K562 (cell line): ENCODE data around the gene SLC6A6. TPM values are rescaled to one million over a fixed set of nuclear protein-coding genes. Genes with fewer than 3 reads are reported as not detected.

ENCODE experiments used
- ARHGAP35 ChIP-seq: fragments of 450-650 bp; IDR thresholded peaks from 2 replicates; pipeline ENCODE4 v1.6.1; 2018; ENCODE audit not compliant: partially characterized antibody
- BHLHE40 ChIP-seq: IDR thresholded peaks from 2 replicates; pipeline ENCODE4 v1.6.1; 2011; ENCODE audit warnings: low read length, improper control_type of control experiment
- CREB5 ChIP-seq: fragments of 250-450 bp; sonication (Bioruptor Pico); IDR thresholded peaks from 2 replicates; pipeline ENCODE4 v1.5.0; 2020; ENCODE audit warnings: mild to moderate bottlenecking
- E2F5 ChIP-seq: sonication (generic); formaldehyde crosslinking; IDR thresholded peaks from 2 replicates; pipeline ENCODE4 v1.8.0; 2022; ENCODE audit warnings: mild to moderate bottlenecking, missing genetic modification reagents
- EGR1 ChIP-seq: fragments of 450-650 bp; conservative IDR thresholded peaks from 2 replicates; pipeline ENCODE4 v1.6.1; 2017; ENCODE audit warnings: mild to moderate bottlenecking
- FOXA3 ChIP-seq, 2 experiments: fragments of 450-650 bp in 1 of 2; sonication (generic) in 1 of 2; formaldehyde crosslinking; IDR thresholded peaks in 1 of 2; conservative IDR thresholded peaks in 1 of 2; 2 replicates each; pipeline versions ENCODE4 v1.4.0 to v1.8.0; 2020 to 2022; ENCODE audit warnings: mild to moderate bottlenecking in 2 of 2, missing genetic modification reagents in 1 of 2
- FOXJ2 ChIP-seq: fragments of 200-800 bp; sonication (Bioruptor generic); IDR thresholded peaks from 2 replicates; pipeline ENCODE4 v1.6.1; 2016; ENCODE audit warnings: missing genetic modification characterization, missing compliant biosample characterization
- HNRNPUL1 ChIP-seq: fragments of 200-400 bp; formaldehyde crosslinking; IDR thresholded peaks from 2 replicates; pipeline ENCODE4 v1.6.1; 2017; ENCODE audit warnings: low read length
- PHTF2 ChIP-seq: fragments of 250-450 bp; sonication (Bioruptor Pico); IDR thresholded peaks from 2 replicates; pipeline ENCODE4 v1.5.0; 2021; ENCODE audit warnings: mild to moderate bottlenecking
- POLR2AphosphoS2 ChIP-seq: IDR thresholded peaks from 2 replicates; pipeline ENCODE4 v1.6.1; 2012; ENCODE audit warnings: low read length, improper control_type of control experiment
- TCF3 ChIP-seq: sonication (generic); formaldehyde crosslinking; IDR thresholded peaks from 2 replicates; pipeline ENCODE4 v1.4.0; 2020; ENCODE audit warnings: mild to moderate bottlenecking, missing genetic modification reagents
- TGIF2 ChIP-seq: sonication (generic); formaldehyde crosslinking; IDR thresholded peaks from 2 replicates; pipeline ENCODE4 v1.8.1; 2022; ENCODE audit warnings: mild to moderate bottlenecking, missing genetic modification reagents, moderate library complexity
- ZNF143 ChIP-seq: sonication (generic); formaldehyde crosslinking; IDR thresholded peaks from 2 replicates; pipeline ENCODE4 v1.9.0; 2022; ENCODE audit warnings: mild to moderate bottlenecking, missing genetic modification reagents
- ZNF253 ChIP-seq: fragments of 250-450 bp; sonication (Bioruptor Pico); conservative IDR thresholded peaks from 2 replicates; pipeline ENCODE4 v1.6.1; 2021; ENCODE audit warnings: mild to moderate bottlenecking
- ZNF444 ChIP-seq: fragments of 250-450 bp; sonication (Bioruptor Pico); IDR thresholded peaks from 2 replicates; pipeline ENCODE4 v1.4.0; 2020; ENCODE audit warnings: mild to moderate bottlenecking, moderate library complexity
- ZNF507 ChIP-seq: conservative IDR thresholded peaks from 2 replicates; pipeline ENCODE4 v1.6.1; 2017; ENCODE audit warnings: missing genetic modification characterization, missing compliant biosample characterization
- ZNF584 ChIP-seq: fragments of 200-800 bp; sonication (Bioruptor generic); IDR thresholded peaks from 2 replicates; pipeline ENCODE4 v1.6.1; 2016; ENCODE audit warnings: low read depth, mild to moderate bottlenecking, missing genetic modification characterization, missing compliant biosample characterization
- ZNF764 ChIP-seq: fragments of 250-450 bp; sonication (Bioruptor Pico); IDR thresholded peaks from 2 replicates; pipeline ENCODE4 v1.4.0; 2020; ENCODE audit warnings: low read depth, mild to moderate bottlenecking, moderate library complexity
- polyA plus RNA-seq, 8 experiments: library from polyadenylated mRNA; depleted of rRNA in 4 of 8; stranded (reverse) in 5 of 8; unstranded in 3 of 8; fragments of >200 nt; fragmentation: Nextera tagmentation in 2 of 8; fragmentation: Illumina TruSeq in 1 of 8; extraction: Ambion mirVana in 2 of 8; extraction: Trizol in 1 of 8; gene quantifications; 2 replicates each; pipeline versions ENCODE4 v1.2.1 to v1.2.3, GENCODE V29; 2011 to 2014; ENCODE audit warnings: inconsistent platforms in 1 of 8, missing spikeins in 1 of 8
- total RNA-seq, 7 experiments: library from RNA; depleted of rRNA in 6 of 7; stranded (reverse); fragments of >200 nt in 6 of 7; fragmentation: Illumina TruSeq in 2 of 7; extraction: Trizol in 2 of 7; gene quantifications; 2 replicates each; pipeline versions ENCODE4 v1.2.1 to v1.2.3, GENCODE V29; 2011 to 2021; ENCODE audit warnings: low replicate concordance in 1 of 7
- TF ChIP-seq, protein P1 (sequence below): fragments of 150-350 bp; IDR thresholded peaks from 2 replicates; pipeline ENCODE4 v1.6.1; 2014; ENCODE audit warnings: low read depth, mild to moderate bottlenecking, low read length, borderline replicate concordance
- TF ChIP-seq, protein P2 (sequence below): fragments of 250-450 bp; sonication (Bioruptor Pico); IDR thresholded peaks from 2 replicates; pipeline ENCODE4 v1.5.1; 2021; ENCODE audit warnings: mild to moderate bottlenecking
- TF ChIP-seq, protein P3 (sequence below): sonication (generic); formaldehyde crosslinking; IDR thresholded peaks from 2 replicates; pipeline ENCODE4 v1.8.0; 2022; ENCODE audit warnings: missing genetic modification reagents, mild to moderate bottlenecking, moderate library complexity, borderline replicate concordance

Gene SLC6A6
- total and polyA plus RNA-seq, 9 of the 15 experiments (the other 6 are each of a cell fraction or from before 2014, with no cell fraction given): 12.3 to 203 (median 93.2) TPM

DNA sequence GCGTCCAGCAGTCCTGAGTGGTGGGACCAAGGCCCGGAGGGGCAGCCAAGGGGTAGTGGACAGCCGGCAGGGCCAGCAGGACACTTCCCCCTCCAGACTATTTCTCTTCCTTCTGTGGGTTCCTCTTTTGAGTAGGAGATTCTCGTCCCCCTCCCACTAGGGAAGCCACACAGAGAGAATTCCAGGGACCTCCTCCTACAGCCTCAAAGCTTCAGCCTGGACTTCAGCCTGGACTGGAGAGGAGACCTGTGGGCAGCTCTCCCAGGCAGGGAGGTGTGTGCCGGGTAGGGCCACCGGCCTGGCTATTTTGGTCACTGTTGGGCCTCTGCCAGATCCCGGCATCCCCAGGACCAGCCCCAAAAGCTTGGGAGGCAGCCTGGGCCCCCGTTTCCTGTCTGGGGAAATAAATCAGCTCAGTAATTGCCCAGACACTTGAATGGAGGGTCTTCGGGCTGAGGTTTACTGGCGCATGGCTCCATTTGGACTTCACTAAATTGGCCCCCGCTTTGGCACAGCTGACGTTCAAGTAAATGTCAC is 1.3 kb downstream of the SLC6A6 start (continued):
- TF ChIP-seq, protein P1, sequence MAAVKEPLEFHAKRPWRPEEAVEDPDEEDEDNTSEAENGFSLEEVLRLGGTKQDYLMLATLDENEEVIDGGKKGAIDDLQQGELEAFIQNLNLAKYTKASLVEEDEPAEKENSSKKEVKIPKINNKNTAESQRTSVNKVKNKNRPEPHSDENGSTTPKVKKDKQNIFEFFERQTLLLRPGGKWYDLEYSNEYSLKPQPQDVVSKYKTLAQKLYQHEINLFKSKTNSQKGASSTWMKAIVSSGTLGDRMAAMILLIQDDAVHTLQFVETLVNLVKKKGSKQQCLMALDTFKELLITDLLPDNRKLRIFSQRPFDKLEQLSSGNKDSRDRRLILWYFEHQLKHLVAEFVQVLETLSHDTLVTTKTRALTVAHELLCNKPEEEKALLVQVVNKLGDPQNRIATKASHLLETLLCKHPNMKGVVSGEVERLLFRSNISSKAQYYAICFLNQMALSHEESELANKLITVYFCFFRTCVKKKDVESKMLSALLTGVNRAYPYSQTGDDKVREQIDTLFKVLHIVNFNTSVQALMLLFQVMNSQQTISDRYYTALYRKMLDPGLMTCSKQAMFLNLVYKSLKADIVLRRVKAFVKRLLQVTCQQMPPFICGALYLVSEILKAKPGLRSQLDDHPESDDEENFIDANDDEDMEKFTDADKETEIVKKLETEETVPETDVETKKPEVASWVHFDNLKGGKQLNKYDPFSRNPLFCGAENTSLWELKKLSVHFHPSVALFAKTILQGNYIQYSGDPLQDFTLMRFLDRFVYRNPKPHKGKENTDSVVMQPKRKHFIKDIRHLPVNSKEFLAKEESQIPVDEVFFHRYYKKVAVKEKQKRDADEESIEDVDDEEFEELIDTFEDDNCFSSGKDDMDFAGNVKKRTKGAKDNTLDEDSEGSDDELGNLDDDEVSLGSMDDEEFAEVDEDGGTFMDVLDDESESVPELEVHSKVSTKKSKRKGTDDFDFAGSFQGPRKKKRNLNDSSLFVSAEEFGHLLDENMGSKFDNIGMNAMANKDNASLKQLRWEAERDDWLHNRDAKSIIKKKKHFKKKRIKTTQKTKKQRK: no peak
- no peak for TF ChIP-seq BHLHE40
- TF ChIP-seq HNRNPUL1: no peak
- no peak for TF ChIP-seq ARHGAP35
- no peak for TF ChIP-seq POLR2AphosphoS2
- TF ChIP-seq ZNF444 (CRISPR knock-in tag): no peak
- TF ChIP-seq, protein P2, sequence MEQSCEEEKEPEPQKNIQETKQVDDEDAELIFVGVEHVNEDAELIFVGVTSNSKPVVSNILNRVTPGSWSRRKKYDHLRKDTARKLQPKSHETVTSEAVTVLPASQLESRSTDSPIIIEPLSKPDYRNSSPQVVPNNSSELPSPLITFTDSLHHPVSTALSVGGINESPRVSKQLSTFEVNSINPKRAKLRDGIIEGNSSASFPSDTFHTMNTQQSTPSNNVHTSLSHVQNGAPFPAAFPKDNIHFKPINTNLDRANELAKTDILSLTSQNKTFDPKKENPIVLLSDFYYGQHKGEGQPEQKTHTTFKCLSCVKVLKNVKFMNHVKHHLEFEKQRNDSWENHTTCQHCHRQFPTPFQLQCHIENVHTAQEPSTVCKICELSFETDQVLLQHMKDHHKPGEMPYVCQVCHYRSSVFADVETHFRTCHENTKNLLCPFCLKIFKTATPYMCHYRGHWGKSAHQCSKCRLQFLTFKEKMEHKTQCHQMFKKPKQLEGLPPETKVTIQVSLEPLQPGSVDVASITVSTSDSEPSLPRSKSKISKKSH (CRISPR knock-in tag): no peak
- no peak for TF ChIP-seq TCF3 (CRISPR knock-in tag)
- TF ChIP-seq CREB5 (CRISPR knock-in tag): no peak
- no peak for TF ChIP-seq ZNF507
- TF ChIP-seq, protein P3, sequence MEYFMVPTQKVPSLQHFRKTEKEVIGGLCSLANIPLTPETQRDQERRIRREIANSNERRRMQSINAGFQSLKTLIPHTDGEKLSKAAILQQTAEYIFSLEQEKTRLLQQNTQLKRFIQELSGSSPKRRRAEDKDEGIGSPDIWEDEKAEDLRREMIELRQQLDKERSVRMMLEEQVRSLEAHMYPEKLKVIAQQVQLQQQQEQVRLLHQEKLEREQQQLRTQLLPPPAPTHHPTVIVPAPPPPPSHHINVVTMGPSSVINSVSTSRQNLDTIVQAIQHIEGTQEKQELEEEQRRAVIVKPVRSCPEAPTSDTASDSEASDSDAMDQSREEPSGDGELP (CRISPR knock-in tag): peak; percentile 48; the same call in 1 of the 2 replicates
- 0 out of 2 replicates have a peak, but pooled peaks have one; percentile 8 for TF ChIP-seq ZNF584 (CRISPR knock-in tag)
- TF ChIP-seq FOXA3 (CRISPR knock-in tag; conservative IDR thresholded peaks at IDR 0.05 in 1 of 2, IDR thresholded peaks at IDR 0.05 in 1 of 2): peak in 1 of 2 experiments; percentile 30; a peak in 1 of 4 replicates
- TF ChIP-seq PHTF2 (CRISPR knock-in tag): no peak
- TF ChIP-seq FOXJ2 (tag): no peak
- TF ChIP-seq ZNF253: no peak
- no peak for TF ChIP-seq EGR1
- no peak for TF ChIP-seq E2F5 (CRISPR knock-in tag)
- TF ChIP-seq ZNF143: no peak
- no peak for TF ChIP-seq ZNF764 (CRISPR knock-in tag)
- TF ChIP-seq TGIF2 (CRISPR knock-in tag): 0 out of 2 replicates have a peak, but pooled peaks have one; percentile 30
